GM18868 (cell line): Measurements from ENCODE around the gene ARL5A.

Experiments used
- ATAC-seq: cut with Tn5 transposase; IDR thresholded peaks from one replicate; pipeline ENCODE4 v1.9.1; 2021; ENCODE audit warnings: mild to moderate bottlenecking, moderate library complexity; ENCODE audit not compliant: unreplicated experiment

ARL5A gene

DNA sequence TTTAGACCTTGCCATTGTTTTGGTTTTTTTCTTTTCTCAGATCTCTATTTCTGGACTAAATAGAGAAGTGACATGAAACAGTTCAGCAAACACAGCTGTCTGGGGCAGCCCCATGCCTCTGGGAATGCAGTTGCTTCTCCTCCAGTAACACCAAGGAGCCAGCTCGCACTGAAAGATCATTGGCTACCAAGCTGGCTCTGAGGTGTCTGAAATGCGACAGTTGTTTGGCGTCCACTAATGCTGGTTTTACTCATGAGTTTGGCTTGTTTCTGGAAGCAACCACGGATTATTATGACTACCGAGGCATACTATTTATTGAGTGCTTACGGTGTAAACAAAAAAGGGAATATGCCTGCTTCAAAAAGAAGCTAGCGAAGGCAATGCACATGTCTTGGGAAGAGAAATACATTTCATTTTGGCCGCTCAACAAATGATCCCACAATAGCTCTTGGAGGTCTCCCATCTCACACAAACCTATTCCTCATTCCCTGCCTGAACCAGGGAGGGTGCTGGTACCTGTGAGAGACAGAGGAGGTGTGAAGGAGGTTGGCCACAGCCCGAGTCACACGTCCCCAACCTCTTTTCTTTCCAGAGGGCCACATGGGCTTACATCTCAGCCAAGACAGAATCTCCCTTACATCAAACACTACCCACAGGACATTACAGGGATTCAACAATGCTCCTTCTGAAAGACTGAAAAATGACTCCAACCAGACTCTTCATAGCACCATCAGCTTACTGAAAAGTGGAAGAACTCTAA lies 56.4 kb downstream of the ARL5A start:
- ATAC-seq: peak; percentile 93

DNA sequence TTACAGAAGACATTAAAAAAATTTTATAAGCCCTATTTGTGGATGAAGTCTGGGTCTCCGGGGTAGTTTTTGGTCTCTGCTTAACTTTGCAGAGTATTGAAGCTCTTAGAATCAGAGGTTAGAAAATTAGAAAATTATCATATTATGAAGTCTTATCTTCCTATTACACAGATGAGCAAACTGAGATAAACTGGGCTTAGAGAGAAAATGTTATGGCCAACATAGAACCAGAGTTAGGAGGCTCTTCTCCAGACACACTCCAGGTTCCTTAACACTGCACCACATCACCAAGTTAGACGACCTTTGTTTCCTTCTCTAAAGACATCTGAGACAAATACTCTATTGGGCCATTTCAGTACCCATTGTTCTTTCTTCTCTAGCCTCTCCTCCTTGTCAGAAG lies 57.2 kb downstream of the ARL5A start:
- ATAC-seq: peak; percentile 15

DNA sequence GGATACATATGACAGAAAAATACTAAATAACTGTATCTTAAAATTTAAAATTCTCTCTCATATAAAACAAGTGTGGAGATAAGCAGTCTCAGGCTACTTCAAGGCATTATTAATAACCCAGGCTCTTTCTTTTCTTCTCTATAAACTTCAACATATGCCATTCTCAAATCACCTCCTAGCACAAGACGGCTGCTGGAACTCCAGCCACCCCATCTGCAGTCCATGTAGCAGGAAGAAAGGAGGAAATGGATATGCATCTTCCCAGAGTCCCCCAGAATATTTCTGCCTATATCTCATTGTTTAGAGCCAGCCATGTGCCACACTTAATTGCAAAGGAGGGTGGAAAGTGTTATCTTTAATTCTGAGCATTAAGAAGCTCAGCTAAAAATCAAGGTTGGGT lies 58.6 kb downstream of the ARL5A start:
- ATAC-seq: no peak

DNA sequence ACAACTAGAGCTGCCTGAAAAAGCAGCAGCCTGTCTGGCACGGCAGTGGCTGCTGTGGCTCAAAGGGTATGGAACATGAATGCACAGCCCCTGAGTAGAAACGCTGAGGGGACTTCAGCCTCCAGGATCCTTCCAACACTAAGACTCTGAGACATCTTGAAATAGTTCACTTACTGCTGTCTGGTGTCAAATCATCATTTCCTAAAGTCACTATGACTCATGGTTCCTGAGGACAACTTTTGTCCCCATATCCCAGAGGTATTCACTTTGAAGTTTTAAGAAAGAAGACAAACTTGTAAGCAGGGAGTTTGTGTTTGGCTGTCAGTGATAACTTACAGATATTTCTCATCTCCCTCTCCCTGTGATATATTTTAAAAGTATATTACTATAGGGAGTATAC lies 60.7 kb downstream of the ARL5A start:
- ATAC-seq: no peak

DNA sequence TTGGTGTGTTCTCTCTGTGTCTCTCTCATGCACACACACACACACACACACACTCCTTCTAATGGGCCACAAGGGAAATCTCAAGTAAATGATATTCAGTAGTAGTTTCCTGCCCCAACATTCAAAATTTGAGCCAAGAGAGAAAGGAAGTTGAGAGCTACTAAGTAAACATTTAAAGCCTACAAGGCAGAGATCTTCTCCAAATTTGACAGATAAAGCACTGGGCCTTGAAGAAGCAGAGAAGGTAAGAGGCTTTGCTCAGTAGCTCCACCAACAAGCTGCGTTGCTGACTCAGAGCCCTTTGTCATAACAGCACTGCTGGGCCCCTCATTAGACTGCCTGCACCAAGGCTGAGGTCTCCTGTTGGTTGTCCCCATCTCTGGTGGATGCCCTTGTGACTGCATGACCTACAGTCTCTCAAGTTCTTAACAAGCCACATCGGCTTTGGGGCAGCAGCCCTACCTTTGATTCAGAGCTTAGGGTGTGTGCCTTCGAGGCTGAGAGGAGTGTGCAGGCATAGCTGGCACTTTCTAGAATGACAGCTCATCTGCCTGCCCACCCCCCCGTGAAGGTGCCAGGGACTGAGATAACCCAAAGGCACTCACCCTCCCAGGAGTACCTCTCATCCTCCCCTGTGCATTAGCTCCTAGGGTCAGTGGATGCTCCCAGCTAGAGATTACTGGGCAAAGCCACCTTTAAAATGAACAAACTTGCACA lies 61.6 kb downstream of the ARL5A start:
- peak; percentile 79 for ATAC-seq

DNA sequence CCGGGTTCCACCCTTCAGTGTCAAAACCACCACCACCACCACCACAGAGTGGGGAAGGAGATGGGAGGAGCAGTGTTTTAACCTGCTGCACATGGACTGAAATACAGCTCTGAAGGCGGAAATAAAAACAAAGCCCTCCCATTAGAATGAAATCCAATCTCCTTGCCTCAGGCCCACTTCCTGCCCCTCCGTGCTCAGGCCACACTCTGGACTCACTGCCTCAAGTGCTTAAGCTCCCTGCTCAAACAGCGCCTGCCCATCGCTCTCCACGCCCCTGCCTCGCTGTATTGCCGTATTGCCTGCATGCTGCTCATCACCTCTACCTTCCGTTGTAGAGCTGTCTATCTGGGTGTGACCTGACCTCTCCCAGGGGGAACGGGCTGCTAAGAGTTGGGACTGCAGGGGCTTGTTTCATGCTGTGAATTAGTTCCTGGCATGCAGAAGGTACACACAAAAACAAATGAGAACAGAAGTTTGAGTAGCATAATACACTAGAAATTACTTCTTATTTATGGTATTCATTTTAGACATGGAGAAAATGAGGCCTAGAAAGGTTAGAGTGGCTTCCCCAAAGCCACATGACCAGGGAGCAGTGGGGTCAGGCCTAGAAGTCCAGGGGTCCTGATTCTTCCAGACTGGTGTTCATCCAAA lies 62.3 kb downstream of the ARL5A start:
- ATAC-seq: no peak

DNA sequence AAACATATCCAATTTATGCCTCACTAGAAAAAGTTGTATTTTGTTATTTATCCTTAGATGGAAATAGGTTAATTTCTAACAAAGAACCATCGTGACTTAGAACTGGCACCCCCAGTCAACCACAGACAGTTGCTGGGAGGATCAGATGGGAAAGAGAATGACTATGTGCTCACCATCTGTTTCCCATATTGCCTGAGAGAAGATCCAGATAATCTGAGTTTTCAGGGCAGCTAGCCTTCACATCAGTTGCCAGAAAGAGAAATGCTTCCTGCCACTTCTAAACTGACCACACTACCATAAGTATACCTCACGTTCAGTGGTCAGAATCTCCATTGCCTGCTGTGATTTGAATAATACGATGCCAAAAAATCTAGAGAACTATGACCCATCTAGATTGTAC lies 65.5 kb downstream of the ARL5A start:
- ATAC-seq: no peak

DNA sequence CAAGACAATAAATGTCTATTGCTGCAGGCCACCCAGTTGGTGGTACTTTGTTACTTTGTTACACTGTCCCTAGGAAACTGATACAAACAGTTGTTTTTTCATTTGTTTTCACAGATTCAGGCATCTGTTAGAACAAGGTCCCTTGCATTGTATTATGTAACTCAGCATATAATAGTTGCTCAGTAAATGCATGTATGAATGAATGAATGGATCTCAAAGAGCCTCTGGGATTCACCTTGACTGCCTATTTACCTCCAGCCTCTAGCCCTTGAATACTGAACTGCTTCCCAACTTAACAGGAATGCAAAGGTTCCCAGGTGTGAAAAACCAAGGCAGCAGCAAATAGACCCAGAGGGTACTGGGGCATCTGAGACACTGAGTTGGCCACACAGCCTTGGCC lies 66.5 kb downstream of the ARL5A start:
- ATAC-seq: no peak

DNA sequence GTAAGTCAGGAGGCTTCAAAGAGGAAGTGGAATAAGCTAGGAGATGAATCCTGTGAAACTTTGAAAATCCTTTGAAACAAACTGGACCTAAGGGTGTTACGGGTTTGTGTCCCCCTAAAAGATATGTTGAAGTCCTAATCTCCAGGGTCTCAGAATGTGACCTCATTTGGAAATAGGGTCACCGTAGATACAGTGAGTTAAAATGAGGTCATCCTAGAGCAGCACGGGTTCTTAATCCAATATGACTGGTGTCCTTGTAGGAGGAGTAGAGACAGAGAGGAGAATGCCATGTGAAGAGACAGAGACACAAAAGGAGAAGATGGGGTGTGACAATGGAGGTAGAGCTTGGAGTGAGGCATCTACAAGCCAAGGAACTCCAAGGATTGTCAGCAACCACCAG lies 67.0 kb downstream of the ARL5A start:
- no peak for ATAC-seq

DNA sequence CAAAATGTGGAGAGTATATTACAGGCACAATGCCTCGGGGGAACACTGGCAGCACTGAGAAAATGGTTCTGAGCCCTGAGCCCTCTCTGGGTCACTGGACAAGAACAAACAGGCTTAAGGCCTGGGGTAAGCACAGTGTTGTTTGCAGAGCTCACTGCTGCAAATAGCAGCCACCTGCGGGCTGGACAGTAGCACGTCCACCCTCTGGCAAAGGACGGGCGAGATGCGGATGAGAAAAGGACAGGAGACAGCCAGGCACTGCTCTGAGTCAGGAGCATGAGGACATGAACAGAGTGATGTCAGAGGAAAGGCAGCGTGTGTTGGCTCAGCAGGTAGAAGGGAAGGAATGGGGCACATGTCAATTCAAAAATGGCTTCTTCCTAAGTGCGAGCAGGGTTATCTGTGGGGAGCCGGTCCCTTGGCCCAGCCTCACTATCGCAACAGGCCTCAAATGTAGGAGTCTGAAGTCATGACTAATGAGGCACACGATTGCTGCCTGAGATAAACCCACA lies 68.0 kb downstream of the ARL5A start:
- no peak for ATAC-seq

DNA sequence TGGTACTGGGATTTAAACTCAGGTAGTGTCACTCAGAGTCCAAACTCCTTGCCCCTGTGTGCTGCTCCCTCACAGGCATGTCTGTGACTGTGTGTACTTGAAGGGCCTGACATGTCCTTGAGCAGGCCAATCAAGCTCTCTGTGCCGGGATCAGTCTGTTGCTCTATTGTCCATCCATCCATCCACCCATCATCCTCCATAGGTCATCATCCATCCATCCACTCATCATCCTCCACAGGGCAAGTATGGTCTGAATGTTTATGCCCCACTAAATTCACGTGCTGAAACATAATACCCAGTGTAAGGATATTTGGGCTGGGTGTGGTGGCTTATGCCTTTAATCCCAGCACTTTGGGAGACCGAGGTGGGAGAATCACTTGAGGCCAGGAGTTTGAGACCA lies 69.5 kb downstream of the ARL5A start:
- no peak for ATAC-seq

DNA sequence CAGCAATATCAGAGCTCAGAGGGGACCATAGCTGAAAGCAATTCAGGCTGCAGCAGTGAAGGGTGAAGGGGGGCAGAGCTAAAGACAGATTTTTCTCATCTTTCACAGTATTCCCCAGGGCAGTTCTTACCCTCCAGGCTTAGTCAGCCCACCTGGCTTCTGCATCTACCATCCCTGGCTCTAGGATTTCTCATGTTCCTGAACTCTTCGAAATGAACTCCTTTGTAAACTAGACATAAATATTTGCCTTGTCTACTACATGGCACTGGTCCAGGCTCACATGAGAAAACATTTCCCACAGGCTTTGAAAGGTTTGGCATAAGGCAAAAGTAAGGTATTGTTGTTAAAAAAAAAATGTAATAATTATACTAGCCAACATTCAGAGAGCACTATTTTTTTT lies 70.4 kb downstream of the ARL5A start:
- ATAC-seq: no peak

DNA sequence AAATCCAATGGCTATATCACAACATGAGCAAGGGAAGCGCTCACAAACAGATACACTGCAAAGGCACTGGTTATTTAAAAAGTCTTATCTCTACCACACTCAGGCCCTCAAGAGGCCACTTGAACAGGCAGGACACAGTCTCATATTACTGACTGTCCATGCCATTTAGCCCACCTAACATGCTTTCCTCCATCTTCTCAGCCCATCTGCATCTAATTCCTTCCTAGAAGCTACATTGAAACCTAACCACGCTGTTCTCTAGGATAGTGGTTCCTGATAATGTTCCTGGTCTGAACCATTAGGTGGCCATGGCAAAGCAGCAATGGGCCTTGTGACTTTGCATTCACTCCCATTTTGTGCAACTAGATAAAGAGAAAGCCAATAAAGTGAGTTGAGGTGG lies 71.4 kb downstream of the ARL5A start:
- ATAC-seq: no peak

DNA sequence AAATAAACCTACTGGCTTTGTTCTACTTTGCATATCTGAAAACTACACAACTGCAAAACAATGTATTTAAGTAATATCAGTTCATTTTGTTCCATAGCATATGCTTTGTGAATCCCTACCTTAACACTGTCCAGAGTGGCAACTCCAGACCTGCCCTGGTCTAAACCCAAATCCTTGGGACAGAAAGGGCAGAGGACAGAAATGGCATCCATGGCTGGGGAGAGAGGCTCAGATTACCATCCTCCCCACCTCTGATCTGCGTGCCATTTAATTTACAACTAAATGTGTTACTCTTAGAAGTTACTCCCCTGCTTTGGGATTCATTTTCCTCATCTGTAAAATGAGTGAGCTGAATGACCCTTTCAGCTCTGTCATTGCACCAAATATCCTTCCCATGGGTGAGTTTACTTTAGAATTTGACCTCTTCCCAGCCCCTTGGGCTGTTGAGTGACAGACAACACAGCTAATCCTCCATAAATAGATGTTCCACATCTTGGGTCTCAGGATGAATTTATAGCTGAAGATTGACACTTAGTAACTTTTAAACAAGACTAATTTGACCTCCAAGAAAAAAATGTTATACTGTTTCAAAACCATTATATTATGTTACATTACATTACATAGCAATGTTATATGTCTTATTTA lies 73.8 kb downstream of the ARL5A start:
- no peak for ATAC-seq

DNA sequence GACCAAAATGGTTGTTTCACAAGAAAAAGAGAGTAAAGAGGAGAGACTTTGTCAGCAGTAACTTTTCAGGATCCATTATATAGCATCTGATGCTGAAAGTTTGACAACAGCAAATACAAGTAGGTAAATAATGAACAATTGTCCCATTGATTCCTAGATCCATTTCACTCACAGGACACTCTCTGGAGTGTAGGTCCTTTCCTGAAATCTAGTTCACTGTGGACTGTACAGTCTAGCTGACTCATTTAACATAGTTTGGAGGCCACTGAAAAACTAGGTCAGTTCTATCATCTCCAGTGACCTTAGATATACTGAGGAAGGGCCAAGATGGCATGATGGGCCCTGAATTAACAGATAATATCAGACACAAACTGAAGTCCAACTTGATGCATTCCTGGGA lies 74.7 kb downstream of the ARL5A start:
- no peak for ATAC-seq
